ENCODE data around the gene LRIG3.
"Not testable (repeated sequence)": the region's sequence is repeated elsewhere in the genome, so short reads cannot be mapped to it uniquely, and the experiment has no call there.

LRIG3 gene

DNA sequence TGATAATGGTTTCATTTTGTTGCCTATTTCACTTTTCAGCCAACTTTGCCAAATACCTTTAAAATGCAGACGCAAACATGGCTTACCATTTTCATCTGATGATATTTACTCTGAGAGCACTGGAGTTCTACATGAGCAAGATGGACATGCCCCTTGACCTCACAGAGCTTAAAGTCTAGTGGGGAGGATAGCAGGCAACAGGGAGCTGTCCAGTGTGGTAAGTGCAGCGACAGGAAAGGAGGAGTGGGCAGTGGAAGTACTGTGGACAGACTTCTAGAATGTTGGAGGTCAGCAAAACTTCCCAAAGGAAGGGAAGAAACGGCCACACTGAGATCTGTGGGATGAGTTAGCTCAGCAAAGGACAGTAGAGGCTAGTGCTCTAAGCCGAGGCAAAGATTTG lies 25.3 kb downstream of the LRIG3 start:
- no peak for DNase-seq

DNA sequence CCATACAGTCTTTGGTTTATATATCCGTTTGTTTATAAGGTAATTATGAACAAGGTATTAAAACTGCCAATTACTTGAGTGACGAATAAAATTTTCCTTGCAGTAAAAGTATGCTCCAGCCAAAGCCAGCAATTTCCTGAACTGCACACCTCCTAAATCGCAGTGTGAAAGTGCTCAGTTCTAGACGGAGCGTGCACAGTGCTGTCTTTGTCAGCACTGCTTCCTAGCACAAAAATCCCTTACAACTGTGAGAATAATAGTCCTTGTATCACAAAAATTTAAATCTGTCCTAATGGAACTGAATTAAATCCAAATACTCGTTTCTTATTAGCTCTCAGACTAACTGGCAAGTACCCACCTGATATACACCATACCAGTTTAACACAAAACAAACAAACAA lies 26.3 kb downstream of the LRIG3 start:
- no peak for DNase-seq

DNA sequence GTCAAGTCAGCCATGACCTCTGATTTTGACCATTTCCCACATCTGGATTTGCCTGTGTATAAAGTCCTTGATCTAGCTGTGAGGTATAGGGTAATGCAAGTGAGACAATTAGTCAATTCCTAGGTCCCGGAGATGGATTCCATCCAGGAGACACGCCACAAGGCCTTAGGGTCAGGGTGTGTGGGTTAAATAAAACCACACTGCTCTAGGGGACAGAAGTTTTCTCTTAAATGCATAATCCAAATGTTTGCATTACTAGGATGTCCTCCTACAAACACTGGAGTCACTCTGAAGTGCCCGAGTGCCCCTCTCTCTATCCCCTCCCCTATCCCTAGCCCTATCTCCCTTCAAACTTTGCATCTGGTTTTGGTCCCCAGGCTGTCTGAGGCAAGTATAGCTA lies 26.8 kb downstream of the LRIG3 start:
- DNase-seq, result no peak

DNA sequence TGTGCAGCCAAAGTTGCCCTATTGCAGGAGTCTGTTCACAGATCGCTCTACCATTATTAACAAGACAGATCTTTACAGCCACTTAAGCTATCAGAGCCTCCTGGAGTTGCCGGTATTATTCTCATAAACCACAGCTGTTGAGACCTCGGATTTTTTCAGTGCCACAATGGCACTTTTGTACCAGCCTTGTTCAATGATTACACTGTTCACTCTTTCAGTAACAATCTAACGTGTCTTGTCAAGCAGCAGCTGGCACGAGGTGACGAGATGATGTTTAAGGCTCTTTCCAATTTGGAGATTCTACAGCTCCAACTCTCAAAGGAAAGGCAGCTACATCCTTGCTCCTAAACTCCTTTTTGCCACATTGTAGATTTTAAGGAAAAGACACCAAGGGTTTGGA lies 30.7 kb downstream of the LRIG3 start:
- DNase-seq, result no peak

DNA sequence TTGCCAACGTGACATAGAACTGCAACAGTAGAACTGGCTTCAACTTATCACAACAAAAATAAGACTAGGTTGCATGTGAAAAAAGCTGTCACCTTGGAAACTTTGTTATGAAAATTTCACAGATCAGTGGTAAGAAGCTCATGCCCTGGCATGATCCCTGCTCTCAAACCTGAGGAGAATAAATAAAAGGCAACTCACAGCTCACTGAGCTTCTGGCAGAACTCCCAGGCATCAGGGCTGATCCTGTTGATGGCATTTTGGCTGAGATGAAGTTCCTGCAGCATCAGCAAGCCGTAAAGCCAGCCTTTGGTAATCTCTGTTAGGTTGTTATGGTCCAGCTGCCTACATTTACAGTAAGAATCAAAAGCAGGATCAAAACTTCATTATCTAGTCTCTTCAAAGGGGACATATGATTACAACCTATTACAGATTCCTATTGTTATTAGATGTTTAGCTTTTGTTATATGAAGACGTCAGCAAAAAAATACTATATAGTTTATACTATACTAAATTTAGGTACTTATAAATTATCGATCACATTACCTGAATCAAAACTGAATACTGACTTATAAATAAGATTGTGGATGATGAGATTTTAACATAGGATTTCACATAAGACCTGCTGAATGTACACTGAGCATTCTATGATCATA lies 32.0 kb downstream of the LRIG3 start:
- no peak for DNase-seq

DNA sequence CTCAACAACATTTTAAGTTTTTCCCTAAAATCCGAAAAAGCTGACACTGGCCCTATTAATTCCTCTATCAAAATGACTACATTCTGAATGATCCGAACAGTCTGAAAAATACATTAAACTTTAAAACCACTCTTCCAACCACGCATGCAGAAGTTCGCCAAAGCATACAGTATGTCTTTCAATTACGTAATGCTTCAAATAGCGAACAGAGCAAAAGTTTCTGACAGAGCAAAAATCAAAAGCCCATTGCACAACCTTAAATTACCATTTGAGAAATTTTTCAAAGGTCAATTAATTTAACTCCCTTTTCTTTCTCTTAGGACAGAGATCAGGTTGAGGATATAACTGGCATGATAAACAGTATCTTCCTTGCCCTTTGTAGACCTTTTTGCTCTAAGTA lies 33.2 kb downstream of the LRIG3 start:
- DNase-seq, result no peak

DNA sequence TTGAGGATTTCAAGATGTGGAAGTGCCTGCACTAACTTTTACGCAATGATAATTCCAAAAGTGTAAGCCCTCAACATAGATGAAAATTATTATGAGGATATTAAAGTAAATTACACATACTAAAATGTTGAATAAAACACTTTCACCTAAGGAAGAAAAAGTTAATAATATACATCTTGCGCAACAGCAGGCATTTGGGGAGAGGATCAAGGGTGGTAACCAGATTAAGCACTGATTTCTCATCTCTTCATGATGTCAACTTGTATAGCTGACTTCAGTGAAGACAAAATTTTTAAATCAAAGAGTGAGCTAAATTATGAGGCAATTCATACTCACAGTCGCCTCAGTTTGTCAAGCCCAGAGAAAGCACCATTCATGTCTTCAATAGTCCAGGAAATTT lies 33.8 kb downstream of the LRIG3 start:
- no peak for DNase-seq

DNA sequence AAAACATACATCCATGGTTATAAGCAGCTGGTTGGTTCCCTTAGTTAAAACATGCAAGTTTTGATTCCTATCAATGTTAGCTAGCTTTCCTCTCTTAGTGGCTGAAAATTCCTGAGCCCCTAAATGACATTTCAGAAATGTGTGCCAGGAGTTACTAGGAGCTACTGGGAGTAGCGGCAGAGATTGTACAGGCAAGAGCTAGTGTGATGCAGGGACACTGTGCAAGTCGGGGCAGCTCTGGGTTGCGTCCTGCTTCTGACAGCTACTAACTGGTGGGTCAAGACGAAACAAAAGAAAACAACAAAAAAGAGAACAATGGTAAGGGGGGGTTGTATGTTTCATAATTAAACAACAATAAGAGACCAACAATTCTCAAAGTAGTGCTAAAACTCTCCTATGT lies 35.4 kb downstream of the LRIG3 start:
- DNase-seq, result no peak

DNA sequence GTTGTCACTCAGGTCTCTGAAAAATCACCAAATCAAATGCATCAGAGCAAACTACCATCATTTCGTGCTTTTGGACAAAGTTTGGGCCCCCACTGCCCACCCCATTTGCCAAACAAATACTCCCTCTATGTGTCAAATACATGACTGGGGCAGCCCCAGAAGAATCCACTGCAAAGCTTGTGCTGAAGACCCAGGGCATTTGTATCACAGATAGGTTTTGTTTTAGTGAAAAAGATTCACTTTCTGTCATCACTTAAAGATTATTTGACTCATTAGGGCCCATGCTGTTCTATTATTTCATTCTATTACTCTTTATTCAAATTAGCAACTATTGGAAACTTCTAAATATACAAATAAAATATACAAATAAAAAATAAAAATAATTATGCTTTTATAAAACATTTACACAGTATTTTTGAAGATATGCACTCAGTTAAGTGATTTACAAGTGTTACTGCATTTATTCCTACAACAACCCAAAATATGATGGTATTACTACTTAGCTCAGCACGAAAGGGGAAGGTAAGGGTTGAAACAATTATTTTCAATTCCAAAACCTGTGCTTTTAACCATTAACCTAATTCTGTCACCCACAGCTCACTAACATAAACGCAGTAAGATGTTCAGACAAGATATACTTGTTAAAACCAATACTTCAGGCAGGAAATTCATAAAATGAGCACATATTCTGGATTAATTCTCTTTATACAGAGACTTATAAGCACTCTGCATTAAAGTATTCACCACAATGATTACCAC lies 36.5 kb downstream of the LRIG3 start:
- no peak for DNase-seq

DNA sequence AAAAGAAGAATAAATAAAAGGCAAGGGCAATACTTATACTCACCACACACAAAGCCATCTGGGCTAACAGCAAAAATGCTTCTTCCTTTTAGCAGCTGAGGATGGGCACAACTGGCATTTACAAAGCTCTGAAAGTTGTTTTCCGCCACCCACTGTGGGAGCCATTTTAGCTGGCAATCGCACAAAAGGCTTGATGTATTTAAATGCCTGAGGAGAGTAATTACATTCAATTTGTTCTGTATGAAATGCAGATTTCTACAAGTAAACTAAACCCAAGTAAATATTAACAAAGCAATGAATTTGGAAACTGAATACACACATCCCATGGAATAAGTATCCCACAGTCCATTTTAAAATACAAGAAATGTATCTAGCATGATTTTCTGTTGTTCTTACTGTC lies 37.5 kb downstream of the LRIG3 start:
- peak; percentile 2 for DNase-seq

DNA sequence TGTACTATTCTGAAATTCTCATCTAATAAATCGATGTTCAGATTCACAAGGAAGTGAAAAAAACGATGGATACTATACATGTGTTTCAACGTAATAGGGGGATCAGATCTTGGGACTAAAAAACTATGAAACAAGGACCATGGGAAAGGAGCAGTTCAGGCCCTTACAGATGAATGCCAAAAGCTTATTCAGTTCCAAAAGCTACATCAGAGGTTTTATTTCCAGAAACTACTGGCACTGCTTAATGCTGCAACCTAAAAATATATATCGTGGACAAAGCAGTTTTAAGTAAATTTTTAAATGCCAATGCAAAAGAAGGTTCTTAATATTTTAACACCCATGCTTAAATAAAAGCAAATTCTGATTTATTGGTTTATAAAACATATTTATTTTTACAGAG lies 38.5 kb downstream of the LRIG3 start:
- no peak for DNase-seq

DNA sequence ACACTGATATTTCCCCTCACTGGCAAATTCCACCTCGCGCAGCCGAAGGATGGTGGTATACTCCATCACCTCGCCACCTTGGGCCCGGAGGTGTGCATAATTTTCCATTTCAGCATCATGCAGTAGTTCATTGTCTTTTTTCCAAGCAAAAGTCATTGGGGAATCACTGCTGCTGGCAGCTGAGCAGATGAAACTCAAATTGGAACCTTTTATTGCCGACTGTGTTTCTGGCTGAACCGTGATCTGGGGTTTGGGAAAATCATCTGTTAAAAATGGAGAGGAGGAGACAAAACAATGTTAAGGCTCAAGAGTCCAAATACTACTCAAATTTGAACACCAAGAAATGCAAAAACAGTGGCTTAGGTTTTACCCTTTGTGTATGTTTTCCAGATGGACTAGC lies 39.7 kb downstream of the LRIG3 start:
- no peak for DNase-seq

DNA sequence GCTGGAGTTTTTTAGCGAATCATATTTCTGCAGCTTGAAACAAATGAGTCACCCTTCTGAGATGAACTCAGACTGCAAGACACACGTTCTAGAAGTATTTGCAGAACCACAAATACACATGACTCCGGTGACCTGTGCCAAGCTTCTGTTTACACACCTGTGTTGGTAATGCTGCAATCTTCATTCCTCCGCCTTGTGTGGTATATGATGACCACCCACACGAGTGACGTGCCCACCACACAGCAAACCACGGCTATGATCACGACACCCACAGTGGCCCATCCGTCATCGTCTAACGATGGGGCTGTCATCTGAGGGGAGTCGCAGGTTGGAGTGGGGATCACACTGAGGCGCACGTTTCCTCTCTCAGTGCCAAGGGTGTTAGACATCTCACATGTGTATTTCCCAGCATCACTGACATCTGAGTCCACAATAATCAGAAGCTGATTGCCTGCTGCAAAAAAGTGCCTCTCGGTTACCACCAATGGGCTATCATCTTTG lies 43.0 kb downstream of the LRIG3 start:
- DNase-seq, result no peak

DNA sequence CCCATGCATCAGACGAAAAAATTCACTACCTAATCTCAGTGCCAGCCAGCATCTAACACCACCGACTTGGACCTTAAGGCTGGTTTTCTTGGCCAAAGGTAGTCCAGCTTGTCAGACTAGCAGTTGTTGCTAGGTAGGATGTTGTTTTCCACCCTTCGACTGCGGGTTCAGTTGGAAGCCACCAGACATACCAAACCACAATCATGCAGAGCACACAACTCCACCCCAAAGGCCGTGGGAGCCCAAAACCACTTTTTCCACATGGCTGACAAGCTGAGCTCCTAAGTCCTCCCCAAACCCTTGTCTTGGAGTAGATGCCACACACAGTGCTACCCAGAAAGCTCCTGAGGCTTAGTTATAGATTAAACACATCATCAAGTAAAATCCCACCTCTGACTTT lies 46.8 kb downstream of the LRIG3 start:
- DNase-seq, result no peak

DNA sequence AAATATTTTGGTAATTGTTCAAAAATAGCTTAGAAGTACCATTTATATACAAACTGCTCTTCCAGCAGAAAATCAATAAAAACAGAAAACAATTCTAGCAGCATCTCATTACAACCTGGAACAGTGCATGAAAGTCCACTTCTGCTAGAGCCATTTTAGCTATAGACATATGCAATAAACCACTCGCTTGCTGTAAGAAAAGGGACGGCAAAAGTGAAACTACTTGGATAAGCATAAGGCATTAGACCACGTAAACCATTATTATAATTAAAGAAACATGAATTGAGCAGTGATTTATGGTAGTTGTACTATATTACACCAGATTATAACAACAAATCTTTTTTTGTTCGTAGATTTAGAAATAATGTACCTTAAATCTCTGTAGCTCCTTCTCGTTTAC lies 48.7 kb downstream of the LRIG3 start:
- no peak for DNase-seq

DNA sequence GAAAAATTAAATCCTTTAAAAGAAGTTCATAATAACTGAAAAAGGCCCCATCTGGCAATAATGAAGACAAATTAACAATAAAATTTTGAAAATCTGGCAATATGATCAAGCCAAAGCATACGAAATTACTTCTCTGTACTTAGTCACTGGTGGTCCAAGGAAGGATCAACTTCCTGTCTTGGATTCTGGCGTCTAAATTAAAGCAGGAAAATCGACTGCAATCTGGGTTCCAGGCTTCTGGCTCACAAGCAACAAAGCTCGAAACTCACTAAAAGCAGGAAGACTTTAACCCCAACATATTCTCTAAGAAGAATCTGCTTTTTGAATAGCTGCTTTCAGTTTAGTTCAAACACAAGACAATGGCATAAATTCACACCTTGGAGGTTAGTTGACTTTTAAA lies 49.7 kb downstream of the LRIG3 start:
- no peak for DNase-seq

DNA sequence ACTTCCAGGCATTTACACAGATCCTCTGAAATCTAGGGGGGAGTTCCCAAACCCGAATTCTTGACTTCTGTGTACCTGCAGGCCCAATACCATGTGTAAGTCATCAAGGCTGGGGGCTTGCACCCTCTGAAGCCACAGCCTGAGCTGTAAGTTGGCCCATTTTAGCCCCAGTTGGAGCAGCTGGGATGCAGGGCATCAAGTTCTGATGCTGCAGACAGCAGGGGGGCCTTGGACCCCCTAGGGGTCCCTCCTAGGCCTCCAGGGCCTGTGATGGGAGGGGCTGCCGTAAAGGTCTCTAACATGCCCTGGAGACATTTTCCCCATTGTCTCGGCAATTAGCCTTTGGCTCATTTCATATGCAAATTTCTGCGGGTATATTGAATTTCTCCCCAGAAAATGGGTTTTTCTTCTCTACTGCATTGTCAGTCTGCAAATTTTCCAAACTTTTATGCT lies 59.5 kb downstream of the LRIG3 start:
- no peak for DNase-seq

DNA sequence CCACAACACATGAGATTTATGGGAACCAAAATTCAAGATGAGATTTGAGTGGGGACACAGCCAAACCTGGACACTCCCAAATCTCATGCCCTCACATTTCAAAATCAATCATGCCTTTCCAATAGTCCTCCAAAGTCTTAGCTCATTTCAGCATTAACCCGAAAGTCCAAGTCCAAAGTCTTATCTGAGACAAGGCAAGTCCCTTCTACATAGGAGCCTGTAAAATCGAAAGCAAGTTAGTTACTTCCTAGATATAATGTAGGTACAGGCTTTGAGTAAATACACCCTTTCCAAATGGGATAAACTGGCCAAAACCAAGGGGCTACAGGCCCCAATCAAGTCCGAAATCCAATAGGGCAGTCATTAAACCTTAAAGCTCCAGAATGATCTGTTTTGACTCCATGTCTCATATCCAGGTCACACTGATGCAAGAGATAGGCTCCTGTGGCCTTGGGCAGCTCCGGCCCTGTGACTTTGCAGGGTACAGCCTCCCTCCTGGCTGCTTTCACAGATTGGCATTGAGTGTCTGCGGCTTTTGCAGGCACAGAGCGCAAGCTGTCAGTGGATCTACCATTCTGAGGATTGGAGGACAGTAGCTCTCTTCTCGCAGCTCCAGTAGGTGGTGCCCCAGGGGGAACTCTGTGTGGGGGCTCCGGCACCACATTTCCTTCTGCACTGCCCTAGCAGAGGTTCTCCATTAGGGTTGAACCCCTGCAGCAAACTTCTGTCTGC lies 60.1 kb downstream of the LRIG3 start:
- DNase-seq, result no peak

DNA sequence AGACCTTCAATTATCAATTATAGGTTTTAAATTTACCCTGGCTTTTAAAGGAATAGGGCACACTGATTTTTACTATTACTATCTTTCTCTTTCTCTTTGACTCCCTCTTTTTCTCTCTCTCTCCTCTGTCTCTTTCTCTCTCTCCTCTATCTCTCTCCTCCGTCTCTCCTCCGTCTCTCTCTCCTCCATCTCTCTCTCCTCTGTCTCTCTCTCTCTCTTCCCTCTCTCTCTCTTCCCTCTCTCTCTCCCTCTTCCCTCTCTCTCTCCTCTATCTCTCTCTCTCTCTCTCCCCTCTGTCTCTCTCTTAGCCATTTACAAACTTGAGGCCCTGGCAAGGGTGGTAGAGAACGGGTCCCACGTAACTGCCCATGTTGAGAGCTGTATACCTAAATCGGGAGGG lies 62.3 kb downstream of the LRIG3 start:
- DNase-seq, result no peak

DNA sequence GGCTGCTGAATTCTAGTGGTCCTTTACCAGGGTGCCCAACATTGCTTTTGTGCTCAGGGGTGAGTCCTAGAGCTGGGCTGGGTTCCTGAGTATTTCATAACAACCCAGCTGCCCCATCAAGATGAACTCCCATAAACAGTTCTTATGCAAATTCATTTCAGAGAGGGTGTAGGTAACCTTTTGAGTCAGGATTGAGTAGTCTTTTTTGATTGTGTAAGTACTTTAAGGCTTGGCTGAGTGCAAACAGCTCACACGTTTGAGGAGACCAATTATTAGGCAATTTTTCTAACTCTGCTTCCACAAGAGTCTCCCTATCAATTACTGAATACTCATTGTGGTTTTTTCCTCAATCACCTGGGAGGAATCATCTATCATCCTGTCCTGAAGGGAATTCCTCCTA lies 63.1 kb downstream of the LRIG3 start:
- not testable (repeated sequence) for DNase-seq

DNA sequence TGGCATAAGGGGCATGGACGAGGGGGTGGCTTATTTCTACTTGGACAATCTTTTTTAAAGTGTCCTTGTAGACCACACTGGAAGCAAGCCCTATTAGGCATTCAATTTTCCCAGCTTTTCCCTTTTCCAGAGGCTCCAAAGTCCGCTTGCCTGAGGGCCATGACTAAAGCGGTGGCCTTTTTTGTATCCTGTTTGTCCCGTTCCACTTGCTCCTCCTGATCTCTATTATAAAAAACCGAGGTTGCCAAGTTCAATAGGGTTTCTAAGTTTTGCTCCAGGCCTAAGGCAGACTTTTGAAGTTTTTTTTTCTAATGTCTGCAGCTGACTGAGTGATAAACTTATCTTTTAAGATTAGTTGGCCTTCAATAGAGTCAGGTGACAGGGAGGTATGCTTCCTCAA lies 64.7 kb downstream of the LRIG3 start:
- not testable (repeated sequence) for DNase-seq

DNA sequence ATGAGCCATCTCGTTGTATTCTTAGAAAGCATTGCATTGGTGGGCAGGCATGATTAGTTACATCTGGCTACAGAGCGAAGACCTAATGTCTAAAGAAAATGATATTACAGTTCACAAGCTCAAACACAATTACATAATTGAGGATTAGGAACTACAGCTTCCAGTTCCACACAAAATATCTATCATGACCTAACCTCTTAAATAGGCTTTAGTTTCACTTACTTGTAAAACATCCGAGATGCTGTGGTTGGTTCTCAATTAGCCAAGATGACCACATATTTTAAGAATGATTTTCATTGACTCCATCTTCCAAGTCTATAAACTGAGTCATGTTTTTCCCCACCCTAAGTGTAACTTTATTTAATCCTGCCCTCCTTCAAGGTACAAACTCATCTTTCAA lies 69.5 kb downstream of the LRIG3 start:
- DNase-seq, result no peak

DNA sequence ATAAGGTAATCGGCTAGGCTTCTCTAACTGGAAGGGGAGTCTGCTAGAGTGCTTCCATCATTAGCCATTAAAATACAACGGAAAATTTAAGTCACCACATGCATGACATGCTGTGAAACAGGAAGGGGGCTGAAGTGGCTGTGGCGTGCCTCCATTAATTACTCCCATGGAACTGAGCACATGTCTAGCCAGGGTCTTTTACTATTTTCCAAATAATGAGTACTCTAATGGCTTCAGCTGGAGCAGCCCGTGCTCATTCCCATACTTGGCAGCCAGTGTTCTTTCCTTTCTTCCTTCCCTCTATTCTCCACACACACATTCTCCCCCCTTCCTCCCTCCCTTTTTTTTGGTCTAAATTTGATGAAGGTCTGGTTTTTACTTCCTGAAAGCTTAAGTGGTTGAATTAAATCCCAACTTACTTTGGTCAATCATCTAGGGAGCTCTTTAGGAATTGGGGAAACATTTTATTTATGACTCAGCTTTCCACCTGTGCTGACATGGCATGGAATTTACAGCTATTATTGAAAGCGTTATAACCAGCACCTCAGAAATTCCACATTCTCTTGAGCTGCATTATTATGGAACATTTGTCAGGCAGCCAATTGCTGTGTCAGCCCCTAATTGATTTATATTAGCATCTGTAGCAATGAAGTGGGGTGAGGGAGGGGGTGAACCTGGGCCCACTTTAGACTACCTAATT lies 72.3 kb downstream of the LRIG3 start:
- DNase-seq, result no peak

Measured in NCI-H1436 (cell line).